LoVo (cell line): ENCODE results near the gene DCP1A.
"Not testable (repeated sequence)": the region's sequence is repeated elsewhere in the genome, so short reads cannot be mapped to it uniquely, and the experiment has no call there.

Experiments used
- DNase-seq: peaks from one replicate; pipeline ENCODE4 v3.0.0-alpha.2; 2016; ENCODE audit warnings: low spot score

Gene DCP1A

GRCh38 chr3:53264718-53265117, 82.6 kb downstream of the DCP1A start:
- DNase-seq, result no peak

- no peak for DNase-seq
These were observed 83.4 kb downstream of the DCP1A start for GRCh38 chr3:53263907-53264306.

- no peak for DNase-seq
These were observed 85.6 kb downstream of the DCP1A start for GRCh38 chr3:53261712-53262111.

- no peak for DNase-seq
These were observed 87.0 kb downstream of the DCP1A start for GRCh38 chr3:53260286-53260785.

GRCh38 chr3:53259427-53260259, 87.7 kb downstream of the DCP1A start:
- DNase-seq, result no peak

- no peak for DNase-seq
These were observed 88.5 kb downstream of the DCP1A start for GRCh38 chr3:53258600-53259426.

- DNase-seq, result no peak
These were observed 89.9 kb downstream of the DCP1A start for GRCh38 chr3:53257465-53257864.

GRCh38 chr3:53256704-53257055, 90.7 kb downstream of the DCP1A start:
- no peak for DNase-seq

GRCh38 chr3:53255775-53256703, 91.3 kb downstream of the DCP1A start, which contains the start of gene TKT:
TKT (minus strand) TSS chr3:53256022; CDS start chr3:53255942, 80 bp downstream.
- peak; percentile 89 for DNase-seq

GRCh38 chr3:53255423-53255774, 91.9 kb downstream of the DCP1A start:
- DNase-seq, result no peak

- DNase-seq, result peak; percentile 47
These were observed 92.6 kb downstream of the DCP1A start for GRCh38 chr3:53254509-53255422.

GRCh38 chr3:53253707-53254508, 93.4 kb downstream of the DCP1A start:
- no peak for DNase-seq

GRCh38 chr3:53252947-53253322, 94.4 kb downstream of the DCP1A start:
- DNase-seq, result not testable (repeated sequence)

- DNase-seq, result no peak
These were observed 95.0 kb downstream of the DCP1A start for GRCh38 chr3:53252096-53252946.

GRCh38 chr3:53250881-53251605, 96.3 kb downstream of the DCP1A start:
- DNase-seq, result no peak

- no peak for DNase-seq
These were observed 96.9 kb downstream of the DCP1A start for GRCh38 chr3:53250453-53250852.

GRCh38 chr3:53248161-53248560, 99.2 kb downstream of the DCP1A start:
- DNase-seq, result no peak

- DNase-seq, result no peak
These were observed 99.7 kb downstream of the DCP1A start for GRCh38 chr3:53247619-53248018.
